CD14-positive monocyte (primary cell): ENCODE results near the gene WFDC10A. TPM values are rescaled to one million over a fixed set of nuclear protein-coding genes. Genes with fewer than 3 reads are reported as not detected.

ENCODE experiments used
- DNase-seq, 3 donors: peaks; one replicate each; pipeline ENCODE4 v3.0.0-alpha.2; 2011 to 2022
- H2AFZ ChIP-seq: 2 replicates; pipeline ENCODE4 v1.6.0; 2012; ENCODE audit warnings: mild to moderate bottlenecking, low read depth, low read length, inconsistent platforms; ENCODE audit not compliant: insufficient read depth, poor library complexity, severe bottlenecking
- H3K27ac ChIP-seq, 2 donors: 1 replicate in 1 of 2; 2 replicates in 1 of 2; pipeline ENCODE4 v1.5.1; 2012 to 2013; ENCODE audit warnings: low read length in 2 of 2, control low read depth in 1 of 2, inconsistent platforms in 1 of 2, low read depth in 1 of 2, mild to moderate bottlenecking in 1 of 2
- H3K27me3 ChIP-seq, 2 donors: one replicate each; pipeline versions ENCODE4 v1.6.0 to v1.6.1; 2011 to 2013; ENCODE audit warnings: low read length in 2 of 2; ENCODE audit not compliant: control insufficient read depth in 2 of 2, insufficient read depth in 2 of 2
- H3K36me3 ChIP-seq, 2 donors: replicated peaks in 1 of 2; 1 replicate in 1 of 2; 2 replicates in 1 of 2; pipeline versions ENCODE4 v1.5.1 to v1.6.1; 2012 to 2013; ENCODE audit warnings: low read length in 2 of 2, control low read depth in 1 of 2, inconsistent platforms in 1 of 2, mild to moderate bottlenecking in 1 of 2; ENCODE audit not compliant: insufficient read depth in 2 of 2, control insufficient read depth in 1 of 2
- H3K4me1 ChIP-seq, 2 donors: 1 replicate in 1 of 2; 2 replicates in 1 of 2; pipeline versions ENCODE4 v1.5.1 to v1.6.1; 2012 to 2013; ENCODE audit warnings: low read length in 2 of 2, control low read depth in 1 of 2, inconsistent platforms in 1 of 2, mild to moderate bottlenecking in 1 of 2, moderate library complexity in 1 of 2; ENCODE audit not compliant: insufficient read depth in 2 of 2, control insufficient read depth in 1 of 2
- H3K4me2 ChIP-seq: replicated peaks from 2 replicates; pipeline ENCODE3; 2012; ENCODE audit warnings: low read length, moderate library complexity, mild to moderate bottlenecking; ENCODE audit not compliant: poor library complexity, severe bottlenecking; ENCODE audit errors: extremely low read depth
- H3K4me3 ChIP-seq, 3 experiments: fragments of 200-600 bp in 1 of 3; sonication (generic) in 1 of 3; replicated peaks in 1 of 3; 1 replicate in 2 of 3; 2 replicates in 1 of 3; pipeline ENCODE4 v1.5.1; 2011 to 2013; ENCODE audit warnings: low read length in 3 of 3, mild to moderate bottlenecking in 3 of 3, control low read depth in 2 of 3, low read depth in 2 of 3, inconsistent platforms in 1 of 3, moderate library complexity in 1 of 3
- H3K79me2 ChIP-seq: 2 replicates; pipeline ENCODE4 v1.6.0; 2012; ENCODE audit warnings: mild to moderate bottlenecking, control low read depth, inconsistent platforms, low read length, moderate library complexity; ENCODE audit not compliant: insufficient read depth
- H3K9ac ChIP-seq: 2 replicates; pipeline ENCODE4 v1.6.0; 2017; ENCODE audit warnings: low read length, mild to moderate bottlenecking; ENCODE audit not compliant: insufficient read depth, poor library complexity, severe bottlenecking
- H3K9me3 ChIP-seq, 2 donors: replicated peaks in 1 of 2; 1 replicate in 1 of 2; 2 replicates in 1 of 2; pipeline versions ENCODE4 v1.5.1 to v1.6.1; 2012 to 2013; ENCODE audit warnings: low read length in 2 of 2, control low read depth in 1 of 2; ENCODE audit not compliant: control insufficient read depth in 1 of 2, insufficient read depth in 1 of 2
- H4K20me1 ChIP-seq: 2 replicates; pipeline ENCODE4 v1.6.0; 2012; ENCODE audit warnings: mild to moderate bottlenecking, low read length, control low read depth, moderate library complexity; ENCODE audit not compliant: insufficient read depth
- H3K27ac Mint-ChIP-seq, 7 donors: one replicate each; pipeline ENCODE4 v1.8.0; 2020; ENCODE audit warnings: mild to moderate bottlenecking in 7 of 7, mixed read lengths in 7 of 7, moderate library complexity in 6 of 7, inconsistent platforms in 2 of 7
- H3K27me3 Mint-ChIP-seq, 3 donors: one replicate each; pipeline ENCODE4 v1.8.0; 2021 to 2022; ENCODE audit warnings: low read depth in 3 of 3, mild to moderate bottlenecking in 3 of 3, mixed read lengths in 3 of 3, moderate library complexity in 3 of 3, inconsistent platforms in 1 of 3
- H3K36me3 Mint-ChIP-seq, 2 donors: one replicate each; pipeline ENCODE4 v1.8.0; 2020; ENCODE audit warnings: mixed read lengths in 2 of 2, inconsistent platforms in 1 of 2, mild to moderate bottlenecking in 1 of 2
- H3K4me1 Mint-ChIP-seq: one replicate; pipeline ENCODE4 v1.8.0; 2020; ENCODE audit warnings: mild to moderate bottlenecking, mixed read lengths
- H3K4me3 Mint-ChIP-seq, 2 donors: one replicate each; pipeline ENCODE4 v1.8.0; 2020; ENCODE audit warnings: mild to moderate bottlenecking in 2 of 2, mixed read lengths in 2 of 2, moderate library complexity in 1 of 2
- H3K9me3 Mint-ChIP-seq, 7 donors: one replicate each; pipeline ENCODE4 v1.8.0; 2020 to 2022; ENCODE audit warnings: mixed read lengths in 7 of 7, mild to moderate bottlenecking in 6 of 7, moderate library complexity in 6 of 7, inconsistent platforms in 2 of 7
- WGBS: methylation state at CpG from one replicate; pipeline ENCODE4 v1.1.5; 2013; ENCODE audit warnings: missing lambda C conversion rate; ENCODE audit not compliant: insufficient coverage; 5-methylcytosine and 5-hydroxymethylcytosine counted together
- intact Hi-C, 2 donors: fragments of 100-400 bp; cut with micrococcal nuclease; formaldehyde crosslinking; loops; one replicate each; pipeline versions ENCODE4 v1.15.0 to v1.15.1; 2023
- polyA plus RNA-seq, 3 donors: library from polyadenylated mRNA; depleted of rRNA in 1 of 3; unstranded in 2 of 3; stranded (reverse) in 1 of 3; fragments of 300-500 nt in 2 of 3; fragments of >200 nt in 1 of 3; fragmentation: Illumina TruSeq in 2 of 3; gene quantifications; 1 replicate in 2 of 3; 2 replicates in 1 of 3; pipeline ENCODE4 v1.2.3, GENCODE V29; 2012 to 2021
- TF ChIP-seq, protein P1 (sequence below): fragments of 200-600 bp; IDR thresholded peaks from one replicate; pipeline ENCODE4 v1.8.0; 2022; ENCODE audit warnings: antibody characterized with exemption, mild to moderate bottlenecking

The WFDC10A gene
- polyA plus RNA-seq, 3 donors: not detected

DNA sequence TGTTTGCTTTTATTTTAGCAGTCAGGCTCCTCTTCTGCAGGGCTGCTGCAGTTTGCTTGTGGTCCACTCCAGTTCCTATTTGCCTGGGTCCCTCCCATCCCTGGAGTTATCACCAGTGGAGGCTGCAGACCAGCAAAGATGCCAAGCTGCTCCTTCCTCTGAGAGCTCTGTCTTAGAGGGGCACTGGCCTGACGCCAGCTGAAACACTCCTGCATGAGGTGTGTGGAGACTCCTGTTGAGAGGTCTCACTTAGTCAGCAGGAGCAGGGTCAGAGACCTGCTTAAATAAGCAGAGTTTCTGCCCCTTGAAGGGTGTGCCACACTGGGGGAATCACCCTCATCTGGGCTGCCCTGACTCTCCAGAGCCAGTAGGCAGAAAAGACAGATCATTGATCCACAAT lies 34.3 kb upstream of the WFDC10A start:
- Mint-ChIP-seq H3K4me1 (peaks cover 10% of the 10 kb centered on the region), H3K9me3 (peaks cover 0 to 5% (median 2%) of the 10 kb centered on the region in 7 donors)
- intact Hi-C loops: no loop called here

GRCh38 chr20:45607810-45608209 lies 21.7 kb upstream of the WFDC10A start:
- no peak overlapping the region for H2AFZ ChIP-seq

More for the DNA sequence above, 34.3 kb upstream of the WFDC10A start:
- H3K9ac ChIP-seq: no peak overlapping the region
- H3K4me2 ChIP-seq: no peak overlapping the region
- peaks cover 0 to 11% of the 10 kb centered on the region in 2 donors for H3K4me1 ChIP-seq
- Mint-ChIP-seq H3K27me3 (peaks cover 9 to 18% (median 9%) of the 10 kb centered on the region in 3 donors), H3K4me3 (no peak overlapping the region), H3K36me3 (no peaks in the 10 kb centered on the region), H3K27ac (no peak overlapping the region)
- H3K36me3 ChIP-seq: no peaks in the 10 kb centered on the region
- no CpG with 5 or more reads among the region's 1 CpG for WGBS
- H3K4me3 ChIP-seq: no peak overlapping the region
- no peak overlapping the region for H2AFZ ChIP-seq
- TF ChIP-seq, protein P1, sequence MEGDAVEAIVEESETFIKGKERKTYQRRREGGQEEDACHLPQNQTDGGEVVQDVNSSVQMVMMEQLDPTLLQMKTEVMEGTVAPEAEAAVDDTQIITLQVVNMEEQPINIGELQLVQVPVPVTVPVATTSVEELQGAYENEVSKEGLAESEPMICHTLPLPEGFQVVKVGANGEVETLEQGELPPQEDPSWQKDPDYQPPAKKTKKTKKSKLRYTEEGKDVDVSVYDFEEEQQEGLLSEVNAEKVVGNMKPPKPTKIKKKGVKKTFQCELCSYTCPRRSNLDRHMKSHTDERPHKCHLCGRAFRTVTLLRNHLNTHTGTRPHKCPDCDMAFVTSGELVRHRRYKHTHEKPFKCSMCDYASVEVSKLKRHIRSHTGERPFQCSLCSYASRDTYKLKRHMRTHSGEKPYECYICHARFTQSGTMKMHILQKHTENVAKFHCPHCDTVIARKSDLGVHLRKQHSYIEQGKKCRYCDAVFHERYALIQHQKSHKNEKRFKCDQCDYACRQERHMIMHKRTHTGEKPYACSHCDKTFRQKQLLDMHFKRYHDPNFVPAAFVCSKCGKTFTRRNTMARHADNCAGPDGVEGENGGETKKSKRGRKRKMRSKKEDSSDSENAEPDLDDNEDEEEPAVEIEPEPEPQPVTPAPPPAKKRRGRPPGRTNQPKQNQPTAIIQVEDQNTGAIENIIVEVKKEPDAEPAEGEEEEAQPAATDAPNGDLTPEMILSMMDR: no peak
- H4K20me1 ChIP-seq: no peaks in the 10 kb centered on the region
- no peak for DNase-seq
- H3K79me2 ChIP-seq: no peaks in the 10 kb centered on the region
- H3K27ac ChIP-seq: no peak overlapping the region
- no peaks in the 10 kb centered on the region for H3K9me3 ChIP-seq
- H3K27me3 ChIP-seq: peaks cover 0 to 5% of the 10 kb centered on the region in 2 donors

More at GRCh38 chr20:45607810-45608209, 21.7 kb upstream of the WFDC10A start:
- Mint-ChIP-seq H3K27ac (no peak overlapping the region), H3K27me3 (peaks cover 2 to 10% (median 4%) of the 10 kb centered on the region in 3 donors), H3K4me1 (no peaks in the 10 kb centered on the region), H3K4me3 (no peak overlapping the region), H3K36me3 (no peaks in the 10 kb centered on the region), H3K9me3 (peaks cover 4 to 24% (median 13%) of the 10 kb centered on the region in 7 donors)
- Histone ChIP-seq H3K4me2 (no peak overlapping the region), H3K79me2 (no peaks in the 10 kb centered on the region), H3K4me1 (no peaks in the 10 kb centered on the region), H3K9me3 (peaks cover 0 to 6% of the 10 kb centered on the region in 2 donors), H3K9ac (no peak overlapping the region), H3K4me3 (no peak overlapping the region), H3K27ac (no peak overlapping the region), H3K36me3 (no peaks in the 10 kb centered on the region), H3K27me3 (no peaks in the 10 kb centered on the region), H4K20me1 (no peaks in the 10 kb centered on the region)
- DNase-seq: no peak
- WGBS: no CpG with 5 or more reads among the region's 1 CpG
- TF ChIP-seq, protein P1: no peak
- intact Hi-C loops: no loop called here
